HG03565 (cell line): ENCODE data around the gene PRKCSH.

Experiments
- ATAC-seq: cut with Tn5 transposase; IDR thresholded peaks from one replicate; pipeline ENCODE4 v1.9.1; 2021; ENCODE audit warnings: mild to moderate bottlenecking, moderate library complexity; ENCODE audit not compliant: unreplicated experiment

Gene PRKCSH

GRCh38 chr19:11495885-11496284 lies 60.5 kb downstream of the PRKCSH start:
- ATAC-seq, result no peak

- ATAC-seq, result no peak
These were observed 61.1 kb downstream of the PRKCSH start for GRCh38 chr19:11496391-11497163.

GRCh38 chr19:11499220-11499726 lies 63.8 kb downstream of the PRKCSH start:
- ATAC-seq, result no peak

- ATAC-seq, result no peak
These were observed 64.5 kb downstream of the PRKCSH start for GRCh38 chr19:11499890-11500420.
